ENCODE measurements around the gene MTRF1L. TPM values are rescaled to one million over a fixed set of nuclear protein-coding genes. Genes with fewer than 3 reads are reported as not detected.
"Not testable (repeated sequence)": the region's sequence is repeated elsewhere in the genome, so short reads cannot be mapped to it uniquely, and the experiment has no call there.

MTRF1L gene
- total RNA-seq, 1 donor from 2014 or later: 21.3 TPM

- Mint-ChIP-seq H3K4me3 (no peak overlapping the region), H3K36me3 (ENCODE audit: low read depth) (peaks cover 70% of the 10 kb centered on the region), H3K27me3 (no peaks in the 10 kb centered on the region), H3K4me1 (peaks cover 12% of the 10 kb centered on the region), H3K27ac (no peak overlapping the region), H3K9me3 (no peaks in the 10 kb centered on the region)
- intact Hi-C loops (cut with micrococcal nuclease): no loop called here
- ChIA-PET CTCF (no interaction called here), POLR2A (no interaction called here)
- DNase-seq: no peak
- TF ChIP-seq CTCF (IDR thresholded peaks at IDR 0.05): no peak
- no peak for ATAC-seq (ENCODE audit: low read depth)
Measured at GRCh38 chr6:152993847-152994246, 8.7 kb downstream of the MTRF1L start.

GRCh38 chr6:152993431-152993830 is 9.1 kb downstream of the MTRF1L start:
- H3K27ac Mint-ChIP-seq: no peak overlapping the region
- H3K27me3 Mint-ChIP-seq: no peaks in the 10 kb centered on the region
- peaks cover 12% of the 10 kb centered on the region for H3K4me1 Mint-ChIP-seq
- DNase-seq (no peak), ATAC-seq (ENCODE audit: low read depth) (no peak)
- peaks cover 66% of the 10 kb centered on the region for H3K36me3 Mint-ChIP-seq (ENCODE audit: low read depth)
- no peak overlapping the region for H3K4me3 Mint-ChIP-seq
- H3K9me3 Mint-ChIP-seq: no peaks in the 10 kb centered on the region
- POLR2A ChIA-PET: no interaction called here
- intact Hi-C loops (cut with micrococcal nuclease): no loop called here
- TF ChIP-seq CTCF (IDR thresholded peaks at IDR 0.05): no peak
- CTCF ChIA-PET: no interaction called here

GRCh38 chr6:152986978-152987377 is 15.5 kb downstream of the MTRF1L start:
- CTCF ChIA-PET: no interaction called here

GRCh38 chr6:152985300-152985699 is 17.2 kb downstream of the MTRF1L start:
- not testable (repeated sequence) for ATAC-seq (ENCODE audit: low read depth); DNase-seq; H3K27me3 Mint-ChIP-seq; H3K9me3 Mint-ChIP-seq; H3K4me3 Mint-ChIP-seq; H3K27ac Mint-ChIP-seq
- ChIA-PET CTCF (interaction anchor here (0.7 kb wide), 1 partner anchor 648 kb away, joined by 4 read pairs; no protein-coding TSS in a partner anchor), POLR2A (interaction anchor here (1.0 kb wide), 1 partner anchor 12 kb away, joined by 4 read pairs; no protein-coding TSS in a partner anchor)
- Mint-ChIP-seq H3K4me1 (peaks cover 35% of the 10 kb centered on the region), H3K36me3 (ENCODE audit: low read depth) (peaks cover 22% of the 10 kb centered on the region)
- intact Hi-C loops (cut with micrococcal nuclease): loop anchor here (2.0 to 10.0 kb wide), 2 partner anchors 800 to 1748 kb away; partner anchors contain the start of gene SCAF8

More at GRCh38 chr6:152986978-152987377, 15.5 kb downstream of the MTRF1L start:
- ATAC-seq (ENCODE audit: low read depth) (no peak), DNase-seq (no peak)
- Mint-ChIP-seq H3K27ac (no peak overlapping the region), H3K27me3 (no peaks in the 10 kb centered on the region), H3K4me3 (no peak overlapping the region), H3K36me3 (ENCODE audit: low read depth) (peaks cover 29% of the 10 kb centered on the region), H3K4me1 (peaks cover 21% of the 10 kb centered on the region), H3K9me3 (no peaks in the 10 kb centered on the region)
- no peak for TF ChIP-seq CTCF (IDR thresholded peaks at IDR 0.05)
- intact Hi-C loops (cut with micrococcal nuclease): loop anchor here (10.0 kb wide), 1 partner anchor 802 kb away; no protein-coding TSS in a partner anchor
- POLR2A ChIA-PET: no interaction called here

- H3K36me3 Mint-ChIP-seq (ENCODE audit: low read depth): peaks cover 14% of the 10 kb centered on the region
- H3K4me3 Mint-ChIP-seq: peak overlapping the region; percentile 100
- TF ChIP-seq CTCF (IDR thresholded peaks at IDR 0.05): no peak
- no peaks in the 10 kb centered on the region for H3K9me3 Mint-ChIP-seq
- intact Hi-C loops (cut with micrococcal nuclease): loop anchor here (2.0 to 10.0 kb wide), 3 partner anchors 682 to 1748 kb away; partner anchors contain the start of gene SCAF8
- ATAC-seq (ENCODE audit: low read depth) (no peak), DNase-seq (no peak)
- ChIA-PET CTCF (no interaction called here), POLR2A (interaction anchor here (1.0 to 2.1 kb wide), 2 partner anchors 13 to 17 kb away, joined by 4 to 26 read pairs; partner anchors contain the start of gene MTRF1L)
- no peaks in the 10 kb centered on the region for H3K27me3 Mint-ChIP-seq
- peak overlapping the region; percentile 100 for H3K27ac Mint-ChIP-seq
- peaks cover 38% of the 10 kb centered on the region for H3K4me1 Mint-ChIP-seq
Measured at GRCh38 chr6:152984513-152984872, 18.0 kb downstream of the MTRF1L start.

Data from activated B cell treated with CpG ODN at 0.5 μM for 24 hours (primary cell).